Measurements from ENCODE around the gene KCNIP4. TPM values are rescaled to one million over a fixed set of nuclear protein-coding genes. Genes with fewer than 3 reads are reported as not detected.

KCNIP4 gene
- total and polyA plus RNA-seq, 2 donors (not counting 3 experiments of a cell fraction or from before 2014, with no cell fraction given) = not detected

- no peak overlapping the region for H2AFZ ChIP-seq (ENCODE audit: low read depth, low read length)
- no TSS peak for BruUV-seq (replicated peaks)
- no peaks in the 10 kb centered on the region for H3K4me1 ChIP-seq (ENCODE audit: control insufficient read depth, extremely low read depth, insufficient read depth, low read length)
- no peak for DNase-seq (ENCODE audit: low read depth, low spot score)
- intact Hi-C loops (cut with micrococcal nuclease) (no loop called here), dilution Hi-C loops (cut with MboI; ENCODE audit: extremely low pct_ligation_motif_present, low sequenced_read_pairs) (no loop called here)
- H3K9ac ChIP-seq (replicated peaks; ENCODE audit: extremely low read depth, insufficient read depth, low read length) = no peak overlapping the region
- no peak overlapping the region for H3K4me3 ChIP-seq (replicated peaks in 1 of 3; ENCODE audit: insufficient read depth in 1 of 3, low read depth in 1 of 3, low read length in 3 of 3)
- no peaks in the 10 kb centered on the region for H3K9me3 ChIP-seq (replicated peaks; ENCODE audit: control insufficient read depth, insufficient read depth, low read length)
- H3K36me3 ChIP-seq (ENCODE audit: control insufficient read depth in 2 of 2, extremely low read depth in 1 of 2, insufficient read depth in 2 of 2, low read length in 2 of 2) = no peaks in the 10 kb centered on the region
- no peaks in the 10 kb centered on the region for H3K79me2 ChIP-seq (ENCODE audit: control insufficient read depth, insufficient read depth, low read length)
- FAIRE-seq = no peak
- no peak overlapping the region for H3K27ac ChIP-seq (ENCODE audit: insufficient read depth, low read depth, low read length)
- TF ChIP-seq POLR2AphosphoS5 (IDR thresholded peaks at IDR 0.05; ENCODE audit: insufficient read depth, low read depth, low read length) (no peak), GATA2 (IDR thresholded peaks at IDR 0.05; ENCODE audit: insufficient read depth, insufficient read length, low read depth, low read length) (no peak), CTCF (IDR thresholded peaks at IDR 0.05; ENCODE audit: extremely low read depth in 1 of 2, insufficient read depth in 1 of 2, low read depth in 1 of 2, low read length in 2 of 2) (no peak), EZH2 (IDR thresholded peaks at IDR 0.05; ENCODE audit: borderline replicate concordance, low read depth, low read length, severe bottlenecking) (no peak), FOS (IDR thresholded peaks at IDR 0.05; ENCODE audit: borderline replicate concordance, insufficient read depth, low read length) (no peak)
- no peak overlapping the region for H3K4me2 ChIP-seq (ENCODE audit: insufficient read depth, low read length)
- ChIA-PET POLR2A (no interaction called here), CTCF (no interaction called here)
- H3K9me1 ChIP-seq (replicated peaks; ENCODE audit: control insufficient read depth, extremely low read depth, insufficient read depth, low read length) = no peaks in the 10 kb centered on the region
- H3K27me3 ChIP-seq (ENCODE audit: control insufficient read depth in 2 of 2, insufficient read depth in 2 of 2, low read length in 2 of 2) = no peaks in the 10 kb centered on the region
- H4K20me1 ChIP-seq (replicated peaks; ENCODE audit: control insufficient read depth, extremely low read depth, insufficient read depth, low read length) = no peaks in the 10 kb centered on the region
Observed at GRCh38 chr4:21067351-21067750, 881.2 kb downstream of the KCNIP4 start.

GRCh38 chr4:21061902-21062301 lies 886.7 kb downstream of the KCNIP4 start:
- no TSS peak for BruUV-seq (replicated peaks)
- CTCF ChIA-PET = interaction anchor here (1.3 kb wide), 1 partner anchor 9 kb away, joined by 3 read pairs; no protein-coding TSS in a partner anchor
- FAIRE-seq = no peak
- H3K4me2 ChIP-seq (ENCODE audit: insufficient read depth, low read length) = no peak overlapping the region
- no peaks in the 10 kb centered on the region for H3K79me2 ChIP-seq (ENCODE audit: control insufficient read depth, insufficient read depth, low read length)
- no peaks in the 10 kb centered on the region for H3K9me3 ChIP-seq (replicated peaks; ENCODE audit: control insufficient read depth, insufficient read depth, low read length)
- H3K36me3 ChIP-seq (ENCODE audit: control insufficient read depth in 2 of 2, extremely low read depth in 1 of 2, insufficient read depth in 2 of 2, low read length in 2 of 2) = no peaks in the 10 kb centered on the region
- H3K4me1 ChIP-seq (ENCODE audit: control insufficient read depth, extremely low read depth, insufficient read depth, low read length) = no peaks in the 10 kb centered on the region
- TF ChIP-seq POLR2A (IDR thresholded peaks at IDR 0.05; ENCODE audit: low read depth, low read length) = no peak
- no peak for TF ChIP-seq POLR2AphosphoS5 (IDR thresholded peaks at IDR 0.05; ENCODE audit: insufficient read depth, low read depth, low read length)
- no peak for TF ChIP-seq MYC (IDR thresholded peaks at IDR 0.05; ENCODE audit: low read depth, low read length)
- TF ChIP-seq FOS (IDR thresholded peaks at IDR 0.05; ENCODE audit: borderline replicate concordance, insufficient read depth, low read length) = no peak
- TF ChIP-seq GATA2 (IDR thresholded peaks at IDR 0.05; ENCODE audit: insufficient read depth, insufficient read length, low read depth, low read length) = no peak
- no peak for TF ChIP-seq CTCF (IDR thresholded peaks at IDR 0.05; ENCODE audit: extremely low read depth in 1 of 2, insufficient read depth in 1 of 2, low read depth in 1 of 2, low read length in 2 of 2)
- no peak for TF ChIP-seq MAX (IDR thresholded peaks at IDR 0.05; ENCODE audit: insufficient read depth, insufficient read length)
- TF ChIP-seq JUN (IDR thresholded peaks at IDR 0.05; ENCODE audit: borderline replicate concordance, insufficient read depth, insufficient read length, low read depth) = no peak
- intact Hi-C loops (cut with micrococcal nuclease) (no loop called here), dilution Hi-C loops (cut with MboI; ENCODE audit: extremely low pct_ligation_motif_present, low sequenced_read_pairs) (no loop called here)
- no peaks in the 10 kb centered on the region for H3K9me1 ChIP-seq (replicated peaks; ENCODE audit: control insufficient read depth, extremely low read depth, insufficient read depth, low read length)
- POLR2A ChIA-PET = no interaction called here
- H3K27me3 ChIP-seq (ENCODE audit: control insufficient read depth in 2 of 2, insufficient read depth in 2 of 2, low read length in 2 of 2) = no peaks in the 10 kb centered on the region
- H2AFZ ChIP-seq (ENCODE audit: low read depth, low read length) = no peak overlapping the region
- H3K27ac ChIP-seq (ENCODE audit: insufficient read depth, low read depth, low read length) = no peak overlapping the region
- H3K9ac ChIP-seq (replicated peaks; ENCODE audit: extremely low read depth, insufficient read depth, low read length) = no peak overlapping the region
- H4K20me1 ChIP-seq (replicated peaks; ENCODE audit: control insufficient read depth, extremely low read depth, insufficient read depth, low read length) = no peaks in the 10 kb centered on the region
- H3K4me3 ChIP-seq (replicated peaks in 1 of 3; ENCODE audit: insufficient read depth in 1 of 3, low read depth in 1 of 3, low read length in 3 of 3) = no peak overlapping the region
- DNase-seq (ENCODE audit: low read depth, low spot score) = no peak

Data from endothelial cell of umbilical vein (primary cell).